GM23338 (cell line): ENCODE measurements around the gene C16orf82. TPM values are rescaled to one million over a fixed set of nuclear protein-coding genes. Genes with fewer than 3 reads are reported as not detected.

ENCODE experiments used
- ATAC-seq: fragments of 200-7000 bp; cut with Tn5 transposase; 3 replicates; pipeline ENCODE4 v1.9.1; 2020
- DNase-seq: peaks from one replicate; pipeline ENCODE4 v3.0.0-alpha.2; 2015; ENCODE audit warnings: low spot score
- H2AFZ ChIP-seq: fragments of 200-600 bp; sonication (generic); 2 replicates; pipeline ENCODE4 v1.8.0; 2016; ENCODE audit warnings: antibody characterized with exemption, mild to moderate bottlenecking, moderate library complexity
- H3F3A ChIP-seq: fragments of 200-600 bp; sonication (generic); replicated peaks from 2 replicates; pipeline ENCODE4 v1.8.0; 2017; ENCODE audit warnings: antibody characterized with exemption, mixed run types, low read depth
- H3K27ac ChIP-seq: fragments of 200-600 bp; sonication (generic); 2 replicates; pipeline ENCODE4 v1.6.1; 2016; ENCODE audit warnings: low read depth
- H3K27me3 ChIP-seq: fragments of 200-600 bp; sonication (generic); 2 replicates; pipeline ENCODE4 v1.8.0; 2016; ENCODE audit warnings: mild to moderate bottlenecking, mixed run types, moderate library complexity; ENCODE audit not compliant: insufficient read depth
- H3K36me3 ChIP-seq: fragments of 200-600 bp; sonication (generic); 2 replicates; pipeline ENCODE4 v1.8.0; 2016; ENCODE audit warnings: mild to moderate bottlenecking; ENCODE audit not compliant: insufficient read depth
- H3K4me1 ChIP-seq: fragments of 200-600 bp; sonication (generic); 2 replicates; pipeline ENCODE4 v1.8.0; 2016; ENCODE audit warnings: mild to moderate bottlenecking, moderate library complexity; ENCODE audit not compliant: insufficient read depth
- H3K4me2 ChIP-seq: fragments of 200-600 bp; sonication (generic); 2 replicates; pipeline ENCODE4 v1.7.1; 2017; ENCODE audit warnings: mixed run types
- H3K4me3 ChIP-seq: fragments of 200-600 bp; sonication (generic); 2 replicates; pipeline ENCODE4 v1.6.1; 2016; ENCODE audit warnings: mixed run types
- H3K79me2 ChIP-seq: fragments of 200-600 bp; sonication (generic); replicated peaks from 2 replicates; pipeline ENCODE4 v1.8.0; 2017; ENCODE audit warnings: mild to moderate bottlenecking; ENCODE audit not compliant: insufficient read depth
- H3K9me2 ChIP-seq: fragments of 200-600 bp; sonication (generic); 2 replicates; pipeline ENCODE4 v1.8.0; 2017; ENCODE audit not compliant: insufficient read depth
- H4K20me1 ChIP-seq: fragments of 200-600 bp; sonication (generic); replicated peaks from 2 replicates; pipeline ENCODE4 v1.8.0; 2017; ENCODE audit warnings: mild to moderate bottlenecking; ENCODE audit not compliant: insufficient read depth
- H3K27ac Mint-ChIP-seq: 2 replicates; pipeline ENCODE4 v1.8.0; 2020; ENCODE audit warnings: inconsistent platforms, mild to moderate bottlenecking, moderate library complexity, mixed read lengths
- H3K27me3 Mint-ChIP-seq: 3 replicates; pipeline ENCODE4 v1.8.0; 2022; ENCODE audit warnings: low read depth, mild to moderate bottlenecking, moderate library complexity, mixed read lengths, inconsistent platforms; ENCODE audit not compliant: insufficient read depth, poor library complexity
- H3K36me3 Mint-ChIP-seq: 3 replicates; pipeline ENCODE4 v1.8.0; 2021; ENCODE audit warnings: low read depth, mild to moderate bottlenecking, inconsistent platforms, moderate library complexity, mixed read lengths
- H3K4me1 Mint-ChIP-seq: 3 replicates; pipeline ENCODE4 v1.8.0; 2020; ENCODE audit warnings: mild to moderate bottlenecking, inconsistent platforms, mixed read lengths
- H3K4me3 Mint-ChIP-seq: 3 replicates; pipeline ENCODE4 v1.8.0; 2021; ENCODE audit warnings: moderate library complexity, mild to moderate bottlenecking, inconsistent platforms, mixed read lengths
- H3K9me3 Mint-ChIP-seq: 3 replicates; pipeline ENCODE4 v1.8.0; 2020; ENCODE audit warnings: moderate library complexity, mild to moderate bottlenecking, inconsistent platforms, mixed read lengths
- CREB1 ChIP-seq: fragments of 250-450 bp; sonication (Bioruptor Pico); IDR thresholded peaks from 2 replicates; pipeline ENCODE4 v1.5.0; 2020; ENCODE audit warnings: low read depth, mild to moderate bottlenecking, moderate library complexity
- EZH2 ChIP-seq: fragments of 200-600 bp; sonication (generic); IDR thresholded peaks from one replicate; pipeline ENCODE4 v1.8.0; 2017; ENCODE audit warnings: antibody characterized with exemption, mild to moderate bottlenecking, low read depth; ENCODE audit not compliant: unreplicated experiment
- EZH2phosphoT487 ChIP-seq: fragments of 200-600 bp; sonication (generic); IDR thresholded peaks from one replicate; pipeline ENCODE4 v1.8.1; 2018; ENCODE audit warnings: antibody characterized with exemption; ENCODE audit not compliant: unreplicated experiment
- JUNB ChIP-seq: IDR thresholded peaks from one replicate; pipeline ENCODE4 v1.6.1; 2016; ENCODE audit warnings: antibody characterized with exemption; ENCODE audit not compliant: unreplicated experiment
- NANOG ChIP-seq: IDR thresholded peaks from 2 replicates; pipeline ENCODE4 v1.6.1; 2016; ENCODE audit warnings: antibody characterized with exemption, borderline replicate concordance
- POLR2AphosphoS5 ChIP-seq: IDR thresholded peaks from 2 replicates; pipeline ENCODE4 v1.6.1; 2016; ENCODE audit warnings: antibody characterized with exemption, low read depth
- STAT1 ChIP-seq: IDR thresholded peaks from one replicate; pipeline ENCODE4 v1.6.1; 2016; ENCODE audit warnings: antibody characterized with exemption; ENCODE audit not compliant: unreplicated experiment
- ZNF114 ChIP-seq: fragments of 250-450 bp; sonication (Bioruptor Pico); IDR thresholded peaks from 2 replicates; pipeline ENCODE4 v1.5.0; 2020; ENCODE audit warnings: mild to moderate bottlenecking, moderate library complexity
- ZNF331 ChIP-seq: fragments of 250-450 bp; sonication (Bioruptor Pico); IDR thresholded peaks from 2 replicates; pipeline ENCODE4 v1.5.0; 2020; ENCODE audit warnings: low read depth, mild to moderate bottlenecking, moderate library complexity
- polyA plus RNA-seq: library from polyadenylated mRNA; unstranded; fragments of >200 nt; fragmentation: Nextera tagmentation; extraction: Ambion mirVana; gene quantifications from 2 replicates; pipeline ENCODE4 v1.2.1, GENCODE V29; 2016
- total RNA-seq: library from RNA; depleted of rRNA; stranded (reverse); fragments of >200 nt; shearing (Covaris generic); gene quantifications from 2 replicates; pipeline ENCODE4 v1.2.3, GENCODE V29; 2014
- TF ChIP-seq, protein P1 (sequence below): IDR thresholded peaks from one replicate; pipeline ENCODE4 v1.6.1; 2018; ENCODE audit warnings: antibody characterized with exemption; ENCODE audit not compliant: unreplicated experiment
- TF ChIP-seq, protein P2 (sequence below): IDR thresholded peaks from 2 replicates; pipeline ENCODE4 v1.6.1; 2016; ENCODE audit warnings: antibody characterized with exemption
- TF ChIP-seq, protein P3 (sequence below), 2 experiments: fragments of 200-600 bp in 1 of 2; sonication (generic) in 1 of 2; conservative IDR thresholded peaks; 2 replicates each; pipeline versions ENCODE4 v1.5.1 to v1.6.1; 2016 to 2017; ENCODE audit warnings: antibody characterized with exemption in 2 of 2, low read depth in 2 of 2, mild to moderate bottlenecking in 2 of 2, moderate library complexity in 1 of 2
- TF ChIP-seq, protein P4 (sequence below): fragments of 250-450 bp; sonication (Bioruptor Pico); IDR thresholded peaks from 2 replicates; pipeline ENCODE4 v1.5.0; 2020; ENCODE audit warnings: mild to moderate bottlenecking, moderate library complexity

The C16orf82 gene
- total and polyA plus RNA-seq, 2 experiments from 2014 or later = not detected

DNA sequence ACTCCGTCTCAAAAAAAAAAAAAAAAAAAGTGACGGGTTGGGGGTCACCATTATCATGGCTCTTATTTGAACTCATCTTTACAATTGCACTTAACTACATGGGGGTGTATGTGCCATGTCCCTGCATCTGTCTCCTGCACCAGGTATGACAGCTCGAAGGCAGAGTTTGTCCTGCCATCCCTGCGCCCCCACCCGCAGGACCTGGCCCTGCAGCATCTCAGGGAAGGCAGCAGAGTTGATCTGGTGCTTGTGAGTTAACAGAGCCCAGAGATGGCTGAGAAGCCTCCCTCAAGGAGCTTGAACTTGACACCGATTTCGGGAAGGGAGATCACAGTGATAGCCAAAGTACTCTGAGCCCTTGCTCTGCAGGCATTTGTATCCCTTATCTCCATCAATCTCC lies 44.8 kb downstream of the C16orf82 start:
- peaks cover 10% of the 10 kb centered on the region; the same call in 2 of the 3 replicates for H3K36me3 Mint-ChIP-seq

More for the DNA sequence above, 44.8 kb downstream of the C16orf82 start:
- Histone ChIP-seq H3K9me2 (no peaks in the 10 kb centered on the region), H3K27me3 (no peaks in the 10 kb centered on the region), H4K20me1 (no peaks in the 10 kb centered on the region), H3K36me3 (no peaks in the 10 kb centered on the region), H3F3A (no peaks in the 10 kb centered on the region), H3K27ac (no peak overlapping the region), H3K4me1 (peaks cover 5% of the 10 kb centered on the region; the same call in 1 of the 2 replicates), H2AFZ (no peak overlapping the region), H3K79me2 (no peaks in the 10 kb centered on the region), H3K4me3 (no peak overlapping the region), H3K4me2 (no peak overlapping the region)
- H3K27me3 Mint-ChIP-seq = peaks cover 6% of the 10 kb centered on the region
- H3K4me3 Mint-ChIP-seq = no peak overlapping the region
- TF ChIP-seq ZNF331 (CRISPR knock-in tag) (no peak), JUNB (no peak), ZNF114 (no peak), CREB1 (CRISPR knock-in tag) (no peak), EZH2 (no peak), NANOG (no peak), POLR2AphosphoS5 (no peak), STAT1 (no peak), EZH2phosphoT487 (no peak)
- TF ChIP-seq, protein P1, sequence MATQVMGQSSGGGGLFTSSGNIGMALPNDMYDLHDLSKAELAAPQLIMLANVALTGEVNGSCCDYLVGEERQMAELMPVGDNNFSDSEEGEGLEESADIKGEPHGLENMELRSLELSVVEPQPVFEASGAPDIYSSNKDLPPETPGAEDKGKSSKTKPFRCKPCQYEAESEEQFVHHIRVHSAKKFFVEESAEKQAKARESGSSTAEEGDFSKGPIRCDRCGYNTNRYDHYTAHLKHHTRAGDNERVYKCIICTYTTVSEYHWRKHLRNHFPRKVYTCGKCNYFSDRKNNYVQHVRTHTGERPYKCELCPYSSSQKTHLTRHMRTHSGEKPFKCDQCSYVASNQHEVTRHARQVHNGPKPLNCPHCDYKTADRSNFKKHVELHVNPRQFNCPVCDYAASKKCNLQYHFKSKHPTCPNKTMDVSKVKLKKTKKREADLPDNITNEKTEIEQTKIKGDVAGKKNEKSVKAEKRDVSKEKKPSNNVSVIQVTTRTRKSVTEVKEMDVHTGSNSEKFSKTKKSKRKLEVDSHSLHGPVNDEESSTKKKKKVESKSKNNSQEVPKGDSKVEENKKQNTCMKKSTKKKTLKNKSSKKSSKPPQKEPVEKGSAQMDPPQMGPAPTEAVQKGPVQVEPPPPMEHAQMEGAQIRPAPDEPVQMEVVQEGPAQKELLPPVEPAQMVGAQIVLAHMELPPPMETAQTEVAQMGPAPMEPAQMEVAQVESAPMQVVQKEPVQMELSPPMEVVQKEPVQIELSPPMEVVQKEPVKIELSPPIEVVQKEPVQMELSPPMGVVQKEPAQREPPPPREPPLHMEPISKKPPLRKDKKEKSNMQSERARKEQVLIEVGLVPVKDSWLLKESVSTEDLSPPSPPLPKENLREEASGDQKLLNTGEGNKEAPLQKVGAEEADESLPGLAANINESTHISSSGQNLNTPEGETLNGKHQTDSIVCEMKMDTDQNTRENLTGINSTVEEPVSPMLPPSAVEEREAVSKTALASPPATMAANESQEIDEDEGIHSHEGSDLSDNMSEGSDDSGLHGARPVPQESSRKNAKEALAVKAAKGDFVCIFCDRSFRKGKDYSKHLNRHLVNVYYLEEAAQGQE = no peak
- TF ChIP-seq, protein P2, sequence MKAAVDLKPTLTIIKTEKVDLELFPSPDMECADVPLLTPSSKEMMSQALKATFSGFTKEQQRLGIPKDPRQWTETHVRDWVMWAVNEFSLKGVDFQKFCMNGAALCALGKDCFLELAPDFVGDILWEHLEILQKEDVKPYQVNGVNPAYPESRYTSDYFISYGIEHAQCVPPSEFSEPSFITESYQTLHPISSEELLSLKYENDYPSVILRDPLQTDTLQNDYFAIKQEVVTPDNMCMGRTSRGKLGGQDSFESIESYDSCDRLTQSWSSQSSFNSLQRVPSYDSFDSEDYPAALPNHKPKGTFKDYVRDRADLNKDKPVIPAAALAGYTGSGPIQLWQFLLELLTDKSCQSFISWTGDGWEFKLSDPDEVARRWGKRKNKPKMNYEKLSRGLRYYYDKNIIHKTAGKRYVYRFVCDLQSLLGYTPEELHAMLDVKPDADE = no peak
- TF ChIP-seq, protein P3, sequence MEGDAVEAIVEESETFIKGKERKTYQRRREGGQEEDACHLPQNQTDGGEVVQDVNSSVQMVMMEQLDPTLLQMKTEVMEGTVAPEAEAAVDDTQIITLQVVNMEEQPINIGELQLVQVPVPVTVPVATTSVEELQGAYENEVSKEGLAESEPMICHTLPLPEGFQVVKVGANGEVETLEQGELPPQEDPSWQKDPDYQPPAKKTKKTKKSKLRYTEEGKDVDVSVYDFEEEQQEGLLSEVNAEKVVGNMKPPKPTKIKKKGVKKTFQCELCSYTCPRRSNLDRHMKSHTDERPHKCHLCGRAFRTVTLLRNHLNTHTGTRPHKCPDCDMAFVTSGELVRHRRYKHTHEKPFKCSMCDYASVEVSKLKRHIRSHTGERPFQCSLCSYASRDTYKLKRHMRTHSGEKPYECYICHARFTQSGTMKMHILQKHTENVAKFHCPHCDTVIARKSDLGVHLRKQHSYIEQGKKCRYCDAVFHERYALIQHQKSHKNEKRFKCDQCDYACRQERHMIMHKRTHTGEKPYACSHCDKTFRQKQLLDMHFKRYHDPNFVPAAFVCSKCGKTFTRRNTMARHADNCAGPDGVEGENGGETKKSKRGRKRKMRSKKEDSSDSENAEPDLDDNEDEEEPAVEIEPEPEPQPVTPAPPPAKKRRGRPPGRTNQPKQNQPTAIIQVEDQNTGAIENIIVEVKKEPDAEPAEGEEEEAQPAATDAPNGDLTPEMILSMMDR (conservative IDR thresholded peaks at IDR 0.05; ENCODE audit: low read depth in 2 of 2) = no peak
- TF ChIP-seq, protein P4, sequence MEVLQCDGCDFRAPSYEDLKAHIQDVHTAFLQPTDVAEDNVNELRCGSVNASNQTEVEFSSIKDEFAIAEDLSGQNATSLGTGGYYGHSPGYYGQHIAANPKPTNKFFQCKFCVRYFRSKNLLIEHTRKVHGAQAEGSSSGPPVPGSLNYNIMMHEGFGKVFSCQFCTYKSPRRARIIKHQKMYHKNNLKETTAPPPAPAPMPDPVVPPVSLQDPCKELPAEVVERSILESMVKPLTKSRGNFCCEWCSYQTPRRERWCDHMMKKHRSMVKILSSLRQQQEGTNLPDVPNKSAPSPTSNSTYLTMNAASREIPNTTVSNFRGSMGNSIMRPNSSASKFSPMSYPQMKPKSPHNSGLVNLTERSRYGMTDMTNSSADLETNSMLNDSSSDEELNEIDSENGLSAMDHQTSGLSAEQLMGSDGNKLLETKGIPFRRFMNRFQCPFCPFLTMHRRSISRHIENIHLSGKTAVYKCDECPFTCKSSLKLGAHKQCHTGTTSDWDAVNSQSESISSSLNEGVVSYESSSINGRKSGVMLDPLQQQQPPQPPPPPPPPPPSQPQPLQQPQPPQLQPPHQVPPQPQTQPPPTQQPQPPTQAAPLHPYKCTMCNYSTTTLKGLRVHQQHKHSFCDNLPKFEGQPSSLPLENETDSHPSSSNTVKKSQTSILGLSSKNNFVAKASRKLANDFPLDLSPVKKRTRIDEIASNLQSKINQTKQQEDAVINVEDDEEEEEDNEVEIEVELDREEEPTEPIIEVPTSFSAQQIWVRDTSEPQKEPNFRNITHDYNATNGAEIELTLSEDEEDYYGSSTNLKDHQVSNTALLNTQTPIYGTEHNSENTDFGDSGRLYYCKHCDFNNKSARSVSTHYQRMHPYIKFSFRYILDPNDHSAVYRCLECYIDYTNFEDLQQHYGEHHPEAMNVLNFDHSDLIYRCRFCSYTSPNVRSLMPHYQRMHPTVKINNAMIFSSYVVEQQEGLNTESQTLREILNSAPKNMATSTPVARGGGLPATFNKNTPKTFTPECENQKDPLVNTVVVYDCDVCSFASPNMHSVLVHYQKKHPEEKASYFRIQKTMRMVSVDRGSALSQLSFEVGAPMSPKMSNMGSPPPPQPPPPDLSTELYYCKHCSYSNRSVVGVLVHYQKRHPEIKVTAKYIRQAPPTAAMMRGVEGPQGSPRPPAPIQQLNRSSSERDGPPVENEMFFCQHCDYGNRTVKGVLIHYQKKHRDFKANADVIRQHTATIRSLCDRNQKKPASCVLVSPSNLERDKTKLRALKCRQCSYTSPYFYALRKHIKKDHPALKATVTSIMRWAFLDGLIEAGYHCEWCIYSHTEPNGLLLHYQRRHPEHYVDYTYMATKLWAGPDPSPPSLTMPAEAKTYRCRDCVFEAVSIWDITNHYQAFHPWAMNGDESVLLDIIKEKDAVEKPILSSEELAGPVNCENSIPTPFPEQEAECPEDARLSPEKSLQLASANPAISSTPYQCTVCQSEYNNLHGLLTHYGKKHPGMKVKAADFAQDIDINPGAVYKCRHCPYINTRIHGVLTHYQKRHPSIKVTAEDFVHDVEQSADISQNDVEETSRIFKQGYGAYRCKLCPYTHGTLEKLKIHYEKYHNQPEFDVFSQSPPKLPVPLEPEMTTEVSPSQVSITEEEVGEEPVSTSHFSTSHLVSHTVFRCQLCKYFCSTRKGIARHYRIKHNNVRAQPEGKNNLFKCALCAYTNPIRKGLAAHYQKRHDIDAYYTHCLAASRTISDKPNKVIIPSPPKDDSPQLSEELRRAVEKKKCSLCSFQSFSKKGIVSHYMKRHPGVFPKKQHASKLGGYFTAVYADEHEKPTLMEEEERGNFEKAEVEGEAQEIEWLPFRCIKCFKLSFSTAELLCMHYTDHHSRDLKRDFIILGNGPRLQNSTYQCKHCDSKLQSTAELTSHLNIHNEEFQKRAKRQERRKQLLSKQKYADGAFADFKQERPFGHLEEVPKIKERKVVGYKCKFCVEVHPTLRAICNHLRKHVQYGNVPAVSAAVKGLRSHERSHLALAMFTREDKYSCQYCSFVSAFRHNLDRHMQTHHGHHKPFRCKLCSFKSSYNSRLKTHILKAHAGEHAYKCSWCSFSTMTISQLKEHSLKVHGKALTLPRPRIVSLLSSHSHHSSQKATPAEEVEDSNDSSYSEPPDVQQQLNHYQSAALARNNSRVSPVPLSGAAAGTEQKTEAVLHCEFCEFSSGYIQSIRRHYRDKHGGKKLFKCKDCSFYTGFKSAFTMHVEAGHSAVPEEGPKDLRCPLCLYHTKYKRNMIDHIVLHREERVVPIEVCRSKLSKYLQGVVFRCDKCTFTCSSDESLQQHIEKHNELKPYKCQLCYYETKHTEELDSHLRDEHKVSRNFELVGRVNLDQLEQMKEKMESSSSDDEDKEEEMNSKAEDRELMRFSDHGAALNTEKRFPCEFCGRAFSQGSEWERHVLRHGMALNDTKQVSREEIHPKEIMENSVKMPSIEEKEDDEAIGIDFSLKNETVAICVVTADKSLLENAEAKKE (CRISPR knock-in tag) = no peak
- H3K9me3 Mint-ChIP-seq = peaks cover 55% of the 10 kb centered on the region
- H3K4me1 Mint-ChIP-seq = peaks cover 3% of the 10 kb centered on the region; the same call in 2 of the 3 replicates
- H3K27ac Mint-ChIP-seq = no peak overlapping the region
- DNase-seq (no peak), ATAC-seq (no peak)
